Karpas-422 (cell line): ENCODE measurements around the gene SUSD6. TPM values are rescaled to one million over a fixed set of nuclear protein-coding genes. Genes with fewer than 3 reads are reported as not detected.
A peak's percentile ranks its signal among the peaks of the same experiment; 100 is the strongest.

ENCODE experiments used
- DNase-seq: peaks from one replicate; pipeline ENCODE4 v3.0.0-alpha.2; 2015
- H2AFZ ChIP-seq: fragments of 200-600 bp; sonication (generic); 2 replicates; pipeline ENCODE4 v1.6.1; 2014; ENCODE audit warnings: antibody characterized with exemption, low read length, mixed read lengths
- H3K27ac ChIP-seq: fragments of 200-600 bp; sonication (generic); 2 replicates; pipeline ENCODE4 v1.5.1; 2014; ENCODE audit warnings: mild to moderate bottlenecking, low read length, moderate library complexity
- H3K27me3 ChIP-seq: fragments of 200-600 bp; sonication (generic); 2 replicates; pipeline ENCODE4 v1.6.1; 2014; ENCODE audit warnings: low read length, mixed read lengths
- H3K36me3 ChIP-seq: fragments of 200-600 bp; sonication (generic); 2 replicates; pipeline ENCODE4 v1.6.1; 2014; ENCODE audit warnings: low read length, mixed read lengths; ENCODE audit not compliant: insufficient read depth
- H3K4me1 ChIP-seq: fragments of 200-600 bp; sonication (generic); 2 replicates; pipeline ENCODE4 v1.6.1; 2014; ENCODE audit warnings: mild to moderate bottlenecking, low read length, mixed read lengths
- H3K4me2 ChIP-seq: fragments of 200-600 bp; sonication (generic); 2 replicates; pipeline ENCODE4 v1.6.1; 2014; ENCODE audit warnings: low read length, low read depth, mild to moderate bottlenecking; ENCODE audit not compliant: poor library complexity, severe bottlenecking
- H3K4me3 ChIP-seq: fragments of 200-600 bp; sonication (generic); 2 replicates; pipeline ENCODE4 v1.5.1; 2014; ENCODE audit warnings: mild to moderate bottlenecking, antibody characterized with exemption, low read length, mixed read lengths
- H3K79me2 ChIP-seq: fragments of 200-600 bp; sonication (generic); 2 replicates; pipeline ENCODE4 v1.6.1; 2014; ENCODE audit warnings: mild to moderate bottlenecking, low read length, mixed read lengths
- H3K9ac ChIP-seq: fragments of 200-600 bp; sonication (generic); 2 replicates; pipeline ENCODE4 v1.6.0; 2014; ENCODE audit warnings: low read length
- H3K9me2 ChIP-seq: fragments of 200-600 bp; sonication (generic), shearing (Covaris generic); replicated peaks from 2 replicates; pipeline ENCODE4 v1.6.0; 2014; ENCODE audit warnings: mild to moderate bottlenecking, low read length, moderate library complexity; ENCODE audit not compliant: insufficient read depth
- H3K9me3 ChIP-seq: fragments of 300-700, 200-600 bp; sonication (generic); 2 replicates; pipeline ENCODE4 v1.6.1; 2014; ENCODE audit warnings: low read length, mixed read lengths
- H4K20me1 ChIP-seq: fragments of 200-600 bp; sonication (generic); 2 replicates; pipeline ENCODE4 v1.6.1; 2014; ENCODE audit warnings: mild to moderate bottlenecking, antibody characterized with exemption, low read length, low read depth; ENCODE audit not compliant: insufficient read depth
- total RNA-seq: library from RNA; depleted of rRNA; stranded (reverse); fragments of >200 nt; shearing (Covaris generic); gene quantifications from 2 replicates; pipeline ENCODE4 v1.2.3, GENCODE V29; 2014; ENCODE audit warnings: low replicate concordance

Gene SUSD6
- total RNA-seq, 1 experiment from 2014 or later = 46.0 TPM

DNA sequence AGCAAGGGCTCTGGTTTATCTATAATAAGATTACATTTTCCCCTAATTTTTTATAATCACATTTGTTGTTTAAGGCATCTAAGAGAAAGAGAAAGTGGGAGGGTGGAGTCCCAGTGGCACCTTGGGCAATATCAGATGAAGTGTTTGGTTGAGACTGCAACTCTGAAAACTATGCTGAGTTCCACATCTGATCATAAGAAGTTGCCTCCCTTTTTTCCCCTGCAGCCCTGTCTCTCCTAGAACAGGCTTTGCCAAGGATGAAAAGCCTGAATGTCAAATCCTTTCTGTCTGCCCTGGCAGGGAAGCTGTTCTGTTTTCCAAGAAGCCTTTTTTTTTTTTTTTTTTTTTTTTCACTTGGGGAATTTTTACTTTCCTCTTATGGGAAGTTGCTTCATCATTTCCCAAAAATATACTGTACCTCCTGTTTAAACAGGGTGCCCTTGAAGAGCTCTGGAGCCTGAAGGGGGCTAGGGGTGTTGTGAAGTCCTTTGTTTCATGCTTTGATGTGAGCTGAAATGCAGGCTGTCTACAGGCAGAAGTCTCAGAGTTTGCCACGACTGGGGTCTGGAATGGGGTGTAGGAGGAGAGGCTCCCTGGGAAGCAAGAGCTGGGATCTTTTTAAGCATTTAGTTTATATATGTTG, 71.3 kb downstream of the SUSD6 start:
- Histone ChIP-seq H3K79me2 (peaks cover 97% of the 10 kb centered on the region), H3K9ac (peak overlapping the region; percentile 51), H3K27ac (peak overlapping the region; percentile 83), H3K36me3 (no peaks in the 10 kb centered on the region), H3K9me3 (no peaks in the 10 kb centered on the region), H3K4me2 (peak overlapping the region; percentile 39), H2AFZ (no peak overlapping the region), H4K20me1 (no peaks in the 10 kb centered on the region), H3K27me3 (no peaks in the 10 kb centered on the region), H3K4me3 (no peak overlapping the region), H3K4me1 (peaks cover 83% of the 10 kb centered on the region), H3K9me2 (no peaks in the 10 kb centered on the region)
- DNase-seq = no peak

DNA sequence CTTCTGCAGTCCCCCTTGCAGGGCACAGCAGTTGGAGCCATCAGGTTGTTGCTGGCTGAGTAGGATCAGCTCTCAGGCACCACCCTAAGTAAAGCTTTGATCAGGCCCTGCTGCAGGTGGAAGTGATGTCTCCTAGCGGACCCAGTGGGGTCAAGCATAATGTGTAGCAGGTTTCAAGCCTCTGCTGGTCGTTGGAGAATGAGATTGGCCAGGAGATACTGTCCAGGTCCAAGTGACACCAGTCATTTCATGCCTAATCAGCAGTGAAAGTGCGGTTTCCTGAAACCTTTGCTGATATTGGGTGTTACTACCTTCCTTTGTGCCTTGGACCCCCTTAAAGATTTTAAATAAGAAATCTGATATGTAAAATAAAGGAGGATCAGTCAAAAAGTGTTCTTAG, 72.6 kb downstream of the SUSD6 start:
- Histone ChIP-seq H2AFZ (no peak overlapping the region), H3K27me3 (no peaks in the 10 kb centered on the region), H3K4me3 (no peak overlapping the region), H3K4me1 (peaks cover 91% of the 10 kb centered on the region), H3K4me2 (peak overlapping the region; percentile 39), H3K79me2 (peaks cover 98% of the 10 kb centered on the region), H4K20me1 (no peaks in the 10 kb centered on the region), H3K9me2 (no peaks in the 10 kb centered on the region), H3K36me3 (no peaks in the 10 kb centered on the region), H3K9me3 (no peaks in the 10 kb centered on the region), H3K27ac (peak overlapping the region; percentile 83), H3K9ac (peak overlapping the region; percentile 51)
- DNase-seq = no peak

DNA sequence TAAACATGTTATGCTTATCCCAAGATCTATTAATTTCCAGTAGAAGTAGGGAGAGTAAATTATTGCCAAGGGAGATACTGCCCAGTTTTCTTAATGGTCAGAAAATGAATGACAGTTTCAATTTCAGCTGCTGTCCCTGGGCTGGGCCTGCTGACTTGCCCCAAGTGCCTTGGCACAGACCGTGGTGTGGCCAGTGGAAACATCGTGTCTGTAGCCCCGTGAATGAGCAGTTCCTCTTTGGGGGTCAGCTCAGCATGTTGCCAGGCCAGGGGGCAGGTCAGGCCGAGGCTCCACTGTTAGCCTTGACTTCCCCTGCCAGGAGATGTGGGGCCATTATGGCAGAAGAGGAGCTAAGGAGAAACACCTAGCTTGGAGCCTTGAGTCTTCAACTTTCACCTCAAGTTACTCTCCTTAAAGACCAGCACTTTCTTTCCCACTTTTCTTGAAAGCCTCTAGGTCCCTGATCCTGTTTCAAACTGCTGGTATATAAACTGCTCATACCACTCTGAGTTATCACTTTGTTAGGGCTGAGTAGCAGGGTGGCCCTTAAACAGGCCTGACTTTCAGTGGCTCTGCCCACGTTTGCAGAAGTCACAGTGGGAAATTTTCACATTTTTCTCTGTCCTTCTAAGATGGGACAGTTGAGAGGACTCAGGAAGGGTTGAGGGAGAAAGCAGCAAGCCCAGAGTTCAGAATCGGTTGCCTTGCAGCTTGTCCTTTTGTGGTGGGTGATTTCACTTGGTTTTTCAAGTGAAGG, 73.2 kb downstream of the SUSD6 start:
- no peak overlapping the region for H2AFZ ChIP-seq
- H3K27me3 ChIP-seq = no peaks in the 10 kb centered on the region
- H4K20me1 ChIP-seq = no peaks in the 10 kb centered on the region
- peak overlapping the region; percentile 51 for H3K9ac ChIP-seq
- no peaks in the 10 kb centered on the region for H3K9me2 ChIP-seq
- no peak overlapping the region for H3K4me3 ChIP-seq
- H3K36me3 ChIP-seq = no peaks in the 10 kb centered on the region
- H3K9me3 ChIP-seq = no peaks in the 10 kb centered on the region
- peaks cover 91% of the 10 kb centered on the region for H3K4me1 ChIP-seq
- no peak for DNase-seq
- H3K27ac ChIP-seq = peak overlapping the region; percentile 83
- H3K4me2 ChIP-seq = peak overlapping the region; percentile 39
- H3K79me2 ChIP-seq = peaks cover 98% of the 10 kb centered on the region

DNA sequence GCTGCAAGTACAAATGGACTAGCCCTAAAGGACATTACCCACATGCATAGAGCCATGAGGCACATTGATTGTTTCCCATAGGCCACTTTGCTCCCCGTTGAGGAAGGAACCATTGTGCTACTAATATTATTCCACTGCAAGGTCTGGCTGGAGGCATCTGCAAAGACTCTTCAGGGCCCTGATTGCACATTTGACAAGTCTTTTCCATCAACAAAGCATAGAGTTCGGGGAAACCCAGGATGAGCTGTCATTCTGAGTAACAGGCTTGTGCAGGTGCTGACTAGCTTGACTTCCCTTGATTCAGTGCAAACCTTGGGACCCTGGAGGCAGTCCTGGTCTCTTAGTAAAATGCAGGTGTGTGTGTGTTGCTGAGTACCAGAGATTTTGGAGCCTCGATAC, 73.8 kb downstream of the SUSD6 start:
- H3K9ac ChIP-seq = peak overlapping the region; percentile 51
- DNase-seq = no peak
- H3K4me3 ChIP-seq = no peak overlapping the region
- H3K36me3 ChIP-seq = no peaks in the 10 kb centered on the region
- H3K27me3 ChIP-seq = no peaks in the 10 kb centered on the region
- H3K27ac ChIP-seq = peak overlapping the region; percentile 83
- H2AFZ ChIP-seq = no peak overlapping the region
- H3K4me1 ChIP-seq = peaks cover 91% of the 10 kb centered on the region
- no peaks in the 10 kb centered on the region for H4K20me1 ChIP-seq
- H3K9me2 ChIP-seq = no peaks in the 10 kb centered on the region
- H3K9me3 ChIP-seq = no peaks in the 10 kb centered on the region
- H3K4me2 ChIP-seq = peak overlapping the region; percentile 39
- peaks cover 98% of the 10 kb centered on the region for H3K79me2 ChIP-seq

DNA sequence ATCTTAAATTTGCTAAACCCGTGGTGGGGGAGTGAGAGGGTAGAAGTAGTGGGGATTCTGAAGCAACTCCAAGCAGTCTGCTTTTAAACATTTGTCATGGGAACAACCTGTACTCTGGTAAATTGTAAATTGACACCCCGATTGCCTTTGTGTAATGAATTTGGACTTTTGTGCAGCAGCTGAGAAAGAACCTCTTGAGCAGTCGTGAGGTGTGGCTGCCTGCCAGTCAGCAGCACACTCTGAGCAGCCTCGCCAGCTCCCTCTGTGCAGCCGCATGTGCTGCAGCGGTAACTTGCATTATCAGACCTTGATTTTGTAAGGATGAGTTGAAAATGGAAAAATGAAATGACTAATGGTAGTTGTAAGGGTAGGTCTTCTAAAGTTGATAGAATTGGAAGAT, 74.3 kb downstream of the SUSD6 start:
- H3K4me3 ChIP-seq = no peak overlapping the region
- peak overlapping the region; percentile 51; the same call in 1 of the 2 replicates for H3K9ac ChIP-seq
- peak overlapping the region; percentile 83 for H3K27ac ChIP-seq
- DNase-seq = no peak
- no peaks in the 10 kb centered on the region for H3K27me3 ChIP-seq
- H3K4me2 ChIP-seq = peak overlapping the region; percentile 39
- peaks cover 98% of the 10 kb centered on the region for H3K79me2 ChIP-seq
- H3K36me3 ChIP-seq = no peaks in the 10 kb centered on the region
- no peak overlapping the region for H2AFZ ChIP-seq
- H3K9me3 ChIP-seq = no peaks in the 10 kb centered on the region
- H3K9me2 ChIP-seq = no peaks in the 10 kb centered on the region
- peaks cover 91% of the 10 kb centered on the region for H3K4me1 ChIP-seq
- H4K20me1 ChIP-seq = no peaks in the 10 kb centered on the region

DNA sequence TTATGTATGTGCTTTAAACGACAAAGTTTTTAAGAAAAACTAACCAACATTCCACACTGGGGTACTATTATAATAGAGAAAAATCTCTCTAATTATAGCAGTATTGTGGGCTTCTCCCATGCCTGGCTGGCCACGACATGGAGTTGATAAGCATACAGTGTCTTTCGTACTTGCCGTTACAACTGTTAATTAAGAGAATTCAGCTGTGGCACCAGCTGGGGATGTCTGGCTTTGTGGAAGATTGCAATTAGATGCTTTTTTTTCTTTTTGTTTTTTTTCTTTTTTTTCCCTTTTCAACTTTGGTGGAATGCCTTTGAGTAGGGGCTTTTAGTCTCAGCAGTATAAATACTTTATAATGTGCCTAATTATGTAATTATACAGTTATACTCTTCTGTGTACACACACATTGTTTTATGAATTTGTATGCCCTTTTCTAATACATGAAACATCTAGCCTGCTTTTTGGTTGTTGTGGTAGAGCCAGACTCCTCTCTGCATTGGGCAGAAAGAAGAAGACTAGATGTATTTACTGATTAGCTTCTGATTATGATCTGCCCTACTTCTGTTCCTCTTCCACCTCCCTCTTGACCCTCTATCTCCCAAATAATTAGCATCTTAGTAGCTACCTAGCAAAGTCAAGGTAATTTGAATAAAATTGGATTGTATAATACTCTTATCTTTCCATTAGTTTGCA, 76.4 kb downstream of the SUSD6 start:
- no peak overlapping the region for H3K4me2 ChIP-seq

DNA sequence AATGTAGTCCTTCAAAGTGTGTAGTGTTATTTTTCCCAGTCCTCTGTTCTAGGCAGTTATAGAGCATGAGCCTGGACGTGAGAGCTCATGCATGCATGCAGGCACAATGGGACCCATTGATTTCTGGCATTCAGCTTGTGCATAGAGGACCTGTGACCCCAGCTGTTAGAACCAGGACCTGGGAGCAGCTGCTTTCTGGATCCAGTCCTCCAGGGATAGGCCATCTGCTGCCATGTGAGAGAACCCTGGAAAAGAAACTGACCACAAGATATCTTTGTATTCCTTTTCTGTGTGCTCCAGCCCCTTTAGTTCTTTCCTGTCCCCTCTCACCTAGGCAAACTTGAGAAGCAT, 76.9 kb downstream of the SUSD6 start:
- DNase-seq = no peak
- no peaks in the 10 kb centered on the region for H3K9me2 ChIP-seq
- H3K36me3 ChIP-seq = no peaks in the 10 kb centered on the region
- H3K4me3 ChIP-seq = no peak overlapping the region
- H3K4me2 ChIP-seq = no peak overlapping the region
- peaks cover 91% of the 10 kb centered on the region for H3K4me1 ChIP-seq
- peak overlapping the region; percentile 42 for H3K27ac ChIP-seq
- H3K79me2 ChIP-seq = peaks cover 96% of the 10 kb centered on the region
- H4K20me1 ChIP-seq = no peaks in the 10 kb centered on the region
- H2AFZ ChIP-seq = no peak overlapping the region
- no peak overlapping the region for H3K9ac ChIP-seq
- no peaks in the 10 kb centered on the region for H3K9me3 ChIP-seq
- no peaks in the 10 kb centered on the region for H3K27me3 ChIP-seq

More for the DNA sequence above, 76.4 kb downstream of the SUSD6 start:
- peaks cover 91% of the 10 kb centered on the region for H3K4me1 ChIP-seq
- H3K4me3 ChIP-seq = no peak overlapping the region
- H3K36me3 ChIP-seq = no peaks in the 10 kb centered on the region
- H3K27me3 ChIP-seq = no peaks in the 10 kb centered on the region
- peaks cover 96% of the 10 kb centered on the region for H3K79me2 ChIP-seq
- no peaks in the 10 kb centered on the region for H3K9me3 ChIP-seq
- H4K20me1 ChIP-seq = no peaks in the 10 kb centered on the region
- H3K27ac ChIP-seq = peak overlapping the region; percentile 42
- DNase-seq = no peak
- no peak overlapping the region for H2AFZ ChIP-seq
- no peak overlapping the region for H3K9ac ChIP-seq
- H3K9me2 ChIP-seq = no peaks in the 10 kb centered on the region

DNA sequence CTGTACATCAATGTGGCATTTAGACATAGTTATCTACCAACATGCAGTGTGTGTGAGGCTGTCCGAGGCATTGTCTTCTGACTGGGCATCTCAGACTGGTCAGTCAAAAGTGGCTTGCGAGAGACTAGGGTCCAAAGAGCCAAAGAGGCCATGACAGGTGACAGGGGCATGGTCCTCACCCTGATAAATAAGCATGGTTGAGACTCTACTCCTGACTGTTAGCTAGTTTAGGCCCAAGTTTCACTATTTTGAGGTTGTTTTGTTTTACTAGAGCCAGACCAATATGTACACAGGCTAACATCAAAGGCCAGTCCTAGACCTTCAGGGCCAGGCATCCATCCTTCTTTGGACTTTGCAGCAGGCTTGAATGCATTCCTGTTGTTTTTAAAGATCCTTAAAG, 78.6 kb downstream of the SUSD6 start:
- no peak overlapping the region for H3K4me2 ChIP-seq
- H3K9me3 ChIP-seq = no peaks in the 10 kb centered on the region
- H3K4me3 ChIP-seq = no peak overlapping the region
- H3K36me3 ChIP-seq = no peaks in the 10 kb centered on the region
- no peaks in the 10 kb centered on the region; the same call in 1 of the 2 replicates for H4K20me1 ChIP-seq
- peaks cover 96% of the 10 kb centered on the region for H3K79me2 ChIP-seq
- peaks cover 91% of the 10 kb centered on the region for H3K4me1 ChIP-seq
- H2AFZ ChIP-seq = no peak overlapping the region
- H3K9ac ChIP-seq = no peak overlapping the region
- H3K27me3 ChIP-seq = no peaks in the 10 kb centered on the region
- no peak for DNase-seq
- no peaks in the 10 kb centered on the region for H3K9me2 ChIP-seq
- H3K27ac ChIP-seq = peak overlapping the region; percentile 42
